HEK293 (cell line): ENCODE results near the gene POLR2E.

Source experiments
- CTCF ChIA-PET: fragments of 350-600 bp; formaldehyde crosslinking; extraction: SDS; loops from one replicate; lab custom pipeline; 2021; ENCODE audit warnings: antibody characterized with exemption; lab: Yijun Ruan, JAX
- POLR2A ChIA-PET: fragments of 300-600 bp; formaldehyde crosslinking; extraction: SDS; loops from one replicate; lab custom pipeline; 2020; ENCODE audit warnings: antibody characterized with exemption, inconsistent platforms; lab: Yijun Ruan, JAX
- H3K27ac ChIP-seq: fragments of 200-500 bp; sonication (Bioruptor generic); 2 replicates; pipeline ENCODE4 v1.5.1; 2014; ENCODE audit warnings: low read depth, low read length, control low read depth, inconsistent platforms; ENCODE audit errors: extremely low read depth
- H3K36me3 ChIP-seq, 2 experiments: fragments of 200-500 bp in 1 of 2; sonication (Bioruptor generic) in 1 of 2; 1 replicate in 1 of 2; 2 replicates in 1 of 2; pipeline ENCODE4 v1.5.1; 2014 to 2017; ENCODE audit warnings: inconsistent platforms in 2 of 2, low read length in 2 of 2; ENCODE audit not compliant: control insufficient read depth in 2 of 2, insufficient read depth in 1 of 2
- H3K4me1 ChIP-seq: fragments of 200-500 bp; sonication (Bioruptor generic); 2 replicates; pipeline ENCODE4 v1.5.1; 2014; ENCODE audit warnings: mild to moderate bottlenecking, low read length, inconsistent platforms; ENCODE audit not compliant: control insufficient read depth, insufficient read depth
- H3K4me3 ChIP-seq: 2 replicates; pipeline ENCODE4 v1.5.1; 2011; ENCODE audit warnings: low read depth, mild to moderate bottlenecking, control low read depth, low read length, moderate library complexity
- H3K9me3 ChIP-seq: fragments of 200-500 bp; sonication (Bioruptor generic); 2 replicates; pipeline ENCODE4 v1.5.1; 2014; ENCODE audit warnings: low read depth, low read length, inconsistent platforms; ENCODE audit not compliant: control insufficient read depth, insufficient read depth
- ELK4 ChIP-seq: IDR thresholded peaks from 2 replicates; pipeline ENCODE4 v1.6.1; 2011; ENCODE audit warnings: mild to moderate bottlenecking, low read depth, low read length, borderline replicate concordance
- GLIS1 ChIP-seq: fragments of 450-650 bp; formaldehyde crosslinking; IDR thresholded peaks from 2 replicates; pipeline ENCODE4 v1.5.1; 2016; ENCODE audit warnings: missing biosample characterization, missing genetic modification characterization
- HIC1 ChIP-seq: fragments of 450-650 bp; formaldehyde crosslinking; IDR thresholded peaks from 2 replicates; pipeline ENCODE4 v1.5.1; 2016; ENCODE audit warnings: missing biosample characterization, missing genetic modification characterization
- HOXC10 ChIP-seq: sonication (generic); formaldehyde crosslinking; IDR thresholded peaks from 2 replicates; pipeline ENCODE4 v1.8.1; 2023; ENCODE audit warnings: mild to moderate bottlenecking, missing genetic modification reagents
- KLF1 ChIP-seq: fragments of 450-650 bp; formaldehyde crosslinking; IDR thresholded peaks from 2 replicates; pipeline ENCODE4 v1.5.1; 2016; ENCODE audit warnings: missing biosample characterization, missing genetic modification characterization
- KLF7 ChIP-seq: fragments of 450-650 bp; formaldehyde crosslinking; IDR thresholded peaks from 2 replicates; pipeline ENCODE4 v1.5.1; 2016; ENCODE audit warnings: missing biosample characterization, missing genetic modification characterization, borderline replicate concordance
- KLF8 ChIP-seq: fragments of 450-650 bp; formaldehyde crosslinking; IDR thresholded peaks from 2 replicates; pipeline ENCODE4 v1.5.1; 2016; ENCODE audit warnings: missing biosample characterization, missing genetic modification characterization
- ZBTB7A ChIP-seq: fragments of 450-650 bp; formaldehyde crosslinking; IDR thresholded peaks from 2 replicates; pipeline ENCODE4 v1.5.1; 2016; ENCODE audit warnings: low read depth, missing biosample characterization, missing genetic modification characterization
- ZNF114 ChIP-seq: fragments of 450-650 bp; formaldehyde crosslinking; IDR thresholded peaks from 2 replicates; pipeline ENCODE4 v1.5.0; 2017; ENCODE audit warnings: missing biosample characterization, missing genetic modification characterization
- ZNF184 ChIP-seq: fragments of 450-650 bp; IDR thresholded peaks from 2 replicates; pipeline ENCODE4 v1.5.1; 2018; ENCODE audit warnings: missing biosample characterization, mild to moderate bottlenecking, missing genetic modification characterization
- ZNF2 ChIP-seq: fragments of 450-650 bp; formaldehyde crosslinking; IDR thresholded peaks from 2 replicates; pipeline ENCODE4 v1.5.1; 2016; ENCODE audit warnings: missing biosample characterization, missing genetic modification characterization
- ZNF324 ChIP-seq: fragments of 450-650 bp; formaldehyde crosslinking; IDR thresholded peaks from 2 replicates; pipeline ENCODE4 v1.5.1; 2016; ENCODE audit warnings: missing biosample characterization, missing genetic modification characterization
- ZNF37A ChIP-seq: fragments of 450-650 bp; IDR thresholded peaks from 2 replicates; pipeline ENCODE4 v1.5.1; 2018; ENCODE audit warnings: missing biosample characterization, missing genetic modification characterization
- ZNF404 ChIP-seq: fragments of 450-650 bp; formaldehyde crosslinking; IDR thresholded peaks from 2 replicates; pipeline ENCODE4 v1.5.1; 2017; ENCODE audit warnings: missing biosample characterization, missing genetic modification characterization
- ZNF423 ChIP-seq: fragments of 450-650 bp; formaldehyde crosslinking; IDR thresholded peaks from 2 replicates; pipeline ENCODE4 v1.5.1; 2016; ENCODE audit warnings: missing biosample characterization, missing genetic modification characterization
- ZNF561 ChIP-seq: fragments of 450-650 bp; IDR thresholded peaks from 2 replicates; pipeline ENCODE4 v1.5.1; 2018; ENCODE audit warnings: missing biosample characterization, missing genetic modification characterization, borderline replicate concordance
- ZNF670 ChIP-seq: fragments of 450-650 bp; formaldehyde crosslinking; IDR thresholded peaks from 2 replicates; pipeline ENCODE4 v1.5.1; 2016; ENCODE audit warnings: missing biosample characterization, missing genetic modification characterization, low read depth
- ZNF76 ChIP-seq: fragments of 450-650 bp; formaldehyde crosslinking; IDR thresholded peaks from 2 replicates; pipeline ENCODE4; 2016; ENCODE audit warnings: low read depth, missing biosample characterization, missing genetic modification characterization, borderline replicate concordance
- ZNF791 ChIP-seq: fragments of 450-650 bp; formaldehyde crosslinking; IDR thresholded peaks from 2 replicates; pipeline ENCODE4 v1.5.1; 2016; ENCODE audit warnings: missing biosample characterization, missing genetic modification characterization
- ZNF792 ChIP-seq: fragments of 450-650 bp; formaldehyde crosslinking; IDR thresholded peaks from 2 replicates; pipeline ENCODE4 v1.5.1; 2016; ENCODE audit warnings: missing biosample characterization, missing genetic modification characterization

POLR2E gene

GRCh38 chr19:1062387-1063029 is 32.7 kb downstream of the POLR2E start:
- Histone ChIP-seq H3K4me1 (peaks cover 2% of the 10 kb centered on the region; the same call in 1 of the 2 replicates), H3K27ac (no peak overlapping the region), H3K36me3 (peaks cover 0 to 14% of the 10 kb centered on the region in 2 experiments; a peak in 2 of 3 replicates), H3K9me3 (no peaks in the 10 kb centered on the region), H3K4me3 (no peak overlapping the region)
- ChIA-PET POLR2A (interaction anchor here (0.6 kb wide), 1 partner anchor 19 kb away, joined by 3 read pairs; no protein-coding TSS in a partner anchor), CTCF (no interaction called here)
- TF ChIP-seq GLIS1 (tag by site-specific recombination) = peak; percentile 36; the same call in 1 of the 2 replicates
- TF ChIP-seq ZNF423 (tag by site-specific recombination) = no peak
- TF ChIP-seq KLF8 (tag by site-specific recombination) = 0 out of 2 replicates have a peak, but pooled peaks have one; percentile 18
- no peak for TF ChIP-seq ZNF670 (tag by site-specific recombination)
- TF ChIP-seq KLF7 = no peak
- peak; percentile 19; the same call in 1 of the 2 replicates for TF ChIP-seq HIC1 (tag by site-specific recombination)
- no peak for TF ChIP-seq ZNF37A
- TF ChIP-seq ZNF561 = no peak
- no peak for TF ChIP-seq HOXC10 (CRISPR knock-in tag)
- peak; percentile 57 for TF ChIP-seq KLF1 (tag by site-specific recombination)
- TF ChIP-seq ZNF791 (tag by site-specific recombination) = no peak
- TF ChIP-seq ZNF114 (tag by site-specific recombination) = no peak

- TF ChIP-seq ZNF2 (tag by site-specific recombination) = no peak
- TF ChIP-seq ZNF184 (tag by site-specific recombination) = no peak
- TF ChIP-seq ZNF324 = no peak
- TF ChIP-seq ZNF404 (tag by site-specific recombination) = no peak
- no peak for TF ChIP-seq ZNF76
- no peak for TF ChIP-seq ZNF670 (tag by site-specific recombination)
- Histone ChIP-seq H3K27ac (no peak overlapping the region), H3K9me3 (no peaks in the 10 kb centered on the region), H3K4me1 (peaks cover 2% of the 10 kb centered on the region; the same call in 1 of the 2 replicates), H3K36me3 (peaks cover 0 to 19% of the 10 kb centered on the region in 2 experiments; a peak in 2 of 3 replicates), H3K4me3 (no peak overlapping the region)
- CTCF ChIA-PET = no interaction called here
- POLR2A ChIA-PET = interaction anchor here (0.6 kb wide), 1 partner anchor 19 kb away, joined by 3 read pairs; no protein-coding TSS in a partner anchor
Observed at GRCh38 chr19:1061987-1062386, 33.2 kb downstream of the POLR2E start.

GRCh38 chr19:1060689-1061088 is 34.5 kb downstream of the POLR2E start:
- H3K27ac ChIP-seq = no peak overlapping the region
- H3K36me3 ChIP-seq = peaks cover 0 to 32% of the 10 kb centered on the region in 2 experiments; a peak in 2 of 3 replicates
- ChIA-PET POLR2A (interaction anchor here (0.7 kb wide), 1 partner anchor 9 kb away, joined by 5 read pairs; no protein-coding TSS in a partner anchor), CTCF (no interaction called here)
- H3K4me3 ChIP-seq = no peak overlapping the region
- TF ChIP-seq ZNF324 (no peak), ELK4 (no peak), ZBTB7A (tag by site-specific recombination) (no peak), ZNF792 (tag by site-specific recombination) (no peak)
- H3K9me3 ChIP-seq = no peaks in the 10 kb centered on the region
- no peaks in the 10 kb centered on the region for H3K4me1 ChIP-seq
